Activated CD4-positive, CD25-positive, alpha-beta regulatory T cell (primary cell): ENCODE data around the gene PLEKHA4.
"Not testable (repeated sequence)": the region's sequence is repeated elsewhere in the genome, so short reads cannot be mapped to it uniquely, and the experiment has no call there.

Source experiments
- DNase-seq, 4 experiments: peaks; one replicate each; lab custom pipeline; 2025; lab: John Stamatoyannopoulos, UW

Gene PLEKHA4

DNA sequence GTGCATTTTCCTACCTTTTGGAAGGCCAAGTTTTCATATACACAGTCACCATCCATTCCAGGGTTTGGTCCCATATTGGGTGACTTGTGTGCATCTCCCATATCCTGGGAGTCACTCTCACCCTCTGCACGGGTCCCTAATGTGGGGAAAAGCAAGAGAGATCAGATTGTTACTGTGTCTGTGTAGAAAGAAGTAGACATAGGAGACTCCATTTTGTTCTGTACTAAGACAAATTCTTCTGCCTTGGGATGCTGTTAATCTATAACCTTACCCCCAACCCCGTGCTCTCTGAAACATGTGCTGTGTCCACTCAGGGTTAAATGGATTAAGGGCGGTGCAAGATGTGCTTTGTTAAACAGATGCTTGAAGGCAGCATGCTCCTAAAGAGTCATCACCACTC is 21.1 kb upstream of the PLEKHA4 start:
- not testable (repeated sequence) for DNase-seq

GRCh38 chr19:48887861-48888612 is 19.6 kb upstream of the PLEKHA4 start:
- DNase-seq, result no peak

GRCh38 chr19:48883726-48884125 is 15.3 kb upstream of the PLEKHA4 start:
- no peak for DNase-seq

- DNase-seq, result no peak
Measured at GRCh38 chr19:48881741-48882657, 13.6 kb upstream of the PLEKHA4 start.

DNA sequence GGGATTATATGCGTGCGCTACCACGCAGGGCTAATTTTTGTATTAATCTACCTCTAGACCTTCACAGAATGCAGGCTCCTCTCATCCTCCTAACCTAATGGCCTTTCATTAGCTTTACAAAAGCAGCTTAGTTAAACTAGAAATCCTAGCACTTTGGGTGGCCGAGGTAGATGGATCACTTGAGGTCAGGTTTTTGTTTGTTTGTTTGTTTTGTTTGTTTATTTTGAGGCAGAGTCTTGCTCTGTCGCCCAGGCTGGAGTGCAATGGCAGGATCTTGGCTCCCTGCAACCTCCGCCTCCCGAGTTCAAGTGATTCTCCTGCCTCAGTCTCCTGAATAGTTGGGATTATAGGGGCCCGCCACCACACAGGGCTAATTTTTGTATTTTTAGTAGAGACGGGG is 11.3 kb upstream of the PLEKHA4 start:
- DNase-seq, result not testable (repeated sequence)

GRCh38 chr19:48879025-48879637 is 10.7 kb upstream of the PLEKHA4 start:
- no peak for DNase-seq

DNA sequence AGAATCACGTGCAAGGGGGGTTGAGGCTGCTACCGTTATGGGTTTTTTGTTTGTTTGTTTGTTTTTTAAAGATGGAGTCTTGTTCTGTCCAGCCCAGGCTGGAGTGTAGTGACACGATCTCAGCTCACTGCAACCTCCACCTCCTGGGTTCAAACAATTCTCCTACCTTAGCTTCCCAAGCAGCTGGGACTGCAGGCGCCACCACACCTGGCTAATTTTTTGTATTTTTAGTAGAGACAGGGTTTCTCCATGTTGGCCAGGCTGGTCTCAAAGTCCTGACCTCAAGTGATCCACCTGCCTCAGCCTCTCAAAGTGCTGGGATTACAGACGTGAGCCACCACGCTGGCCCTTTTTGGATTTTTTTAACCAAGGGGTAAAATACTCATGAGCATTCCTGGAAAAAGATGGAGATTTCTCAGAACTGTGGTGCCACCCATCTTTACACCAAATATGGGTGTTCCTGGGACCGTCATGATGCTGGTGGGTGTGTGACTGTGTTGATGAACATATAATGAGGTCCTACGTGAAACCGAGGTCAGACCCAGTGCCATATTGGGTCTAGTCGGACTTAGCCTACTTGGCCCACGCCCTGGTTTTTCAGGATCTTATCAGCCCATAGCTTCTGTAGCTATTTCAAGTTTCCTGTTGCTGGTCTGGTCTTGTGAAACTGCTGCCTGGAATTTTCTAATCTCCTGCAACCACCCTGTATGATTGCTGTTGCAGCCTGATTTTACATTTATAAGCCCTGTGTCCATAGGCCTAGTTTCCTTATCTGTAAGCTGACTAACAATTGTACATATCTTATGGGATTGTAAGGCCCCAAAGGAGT is 10.0 kb upstream of the PLEKHA4 start:
- DNase-seq, result no peak

DNA sequence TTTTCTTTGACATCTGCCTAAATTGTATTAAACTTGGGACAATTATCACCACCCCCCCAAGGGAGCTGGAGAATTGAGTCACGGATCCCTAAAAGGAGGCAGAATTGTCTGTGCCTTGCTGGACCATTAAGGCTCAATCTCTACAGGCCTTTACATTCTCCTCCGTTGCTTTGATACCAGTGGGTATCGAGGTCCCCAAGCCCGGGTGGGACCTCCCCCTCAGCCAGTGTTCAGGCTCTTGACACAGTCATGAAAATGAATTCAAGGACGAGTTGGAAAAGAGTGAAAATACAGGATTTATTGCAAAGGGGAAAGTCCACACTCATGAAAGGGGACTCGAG is 9.4 kb upstream of the PLEKHA4 start:
- no peak for DNase-seq

DNA sequence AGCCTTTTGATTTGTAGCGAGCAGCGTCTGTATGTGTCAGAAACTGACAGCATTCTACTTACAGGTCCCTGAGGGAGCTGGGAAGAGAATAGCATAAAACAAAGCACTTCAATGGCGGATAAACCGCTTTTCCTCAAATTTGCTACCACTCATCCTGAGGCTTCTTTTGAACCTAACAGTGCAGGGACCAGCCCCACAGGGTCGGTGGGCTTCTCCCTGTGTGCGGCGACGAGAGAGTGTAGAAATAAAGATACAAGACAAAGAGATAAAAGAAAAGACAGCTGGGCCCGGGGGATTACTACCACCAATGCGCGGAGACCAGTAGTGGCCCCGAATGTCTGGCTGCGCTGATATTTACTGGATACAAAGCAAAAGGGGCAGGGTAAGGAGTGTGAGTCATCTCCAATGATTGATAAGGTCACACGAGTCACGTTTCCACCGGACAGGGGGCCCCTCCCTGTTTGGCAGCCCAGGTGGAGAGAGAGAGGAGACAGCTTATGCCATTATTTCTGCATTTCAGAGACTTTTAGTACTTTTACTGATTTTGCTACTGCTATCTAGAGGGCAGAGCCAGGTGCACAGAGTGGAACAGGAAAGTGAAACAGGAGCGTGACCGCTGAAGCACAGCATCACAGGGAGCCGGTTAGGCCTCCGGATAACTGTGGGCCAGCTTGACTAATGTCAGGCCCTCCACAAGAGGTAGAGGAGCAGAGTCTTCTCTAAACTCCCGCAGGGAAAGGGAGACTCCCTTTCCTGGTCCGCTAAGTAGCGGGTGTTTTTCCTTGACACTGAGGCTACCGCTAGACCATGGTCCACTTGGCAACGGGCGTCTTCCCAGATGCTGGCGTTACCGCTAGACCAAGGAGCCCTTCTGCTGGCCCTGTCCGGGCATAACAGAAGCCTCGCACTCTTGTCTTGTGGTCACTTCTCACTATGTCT is 7.9 kb upstream of the PLEKHA4 start:
- peak in 2 of 4 experiments; percentile 30 to 31 for DNase-seq

GRCh38 chr19:48874303-48875135 is 6.1 kb upstream of the PLEKHA4 start:
- DNase-seq, result no peak

GRCh38 chr19:48873476-48874302 is 5.3 kb upstream of the PLEKHA4 start:
- no peak for DNase-seq

DNA sequence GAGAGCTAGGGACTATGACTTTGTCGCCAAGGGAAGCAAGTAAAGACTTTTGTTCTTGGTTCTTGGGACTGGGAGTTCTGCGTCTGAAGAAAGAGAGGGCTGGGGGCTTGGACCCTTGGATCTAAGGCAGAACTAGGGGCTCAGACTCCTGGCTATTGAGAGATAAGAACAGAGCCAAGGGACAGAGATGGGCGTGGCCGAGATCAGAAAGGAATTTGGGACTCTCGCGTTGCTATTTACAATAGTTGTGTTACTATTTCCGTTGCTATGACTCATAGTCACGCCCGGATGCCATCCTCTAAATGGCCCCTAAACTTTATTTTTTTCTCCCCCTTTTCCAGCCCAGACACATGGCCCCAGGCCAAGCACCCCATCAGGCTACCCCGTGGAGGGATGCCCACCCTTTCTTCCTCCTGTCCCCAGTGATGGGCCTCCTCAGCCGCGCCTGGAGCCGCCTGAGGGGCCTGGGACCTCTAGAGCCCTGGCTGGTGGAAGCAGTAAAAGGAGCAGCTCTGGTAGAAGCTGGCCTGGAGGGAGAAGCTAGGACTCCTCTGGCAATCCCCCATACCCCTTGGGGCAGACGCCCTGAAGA is 4.6 kb upstream of the PLEKHA4 start:
- peak; percentile 37 to 56 (median 46) for DNase-seq

- DNase-seq, result peak; percentile 85 to 99 (median 94)
Measured at GRCh38 chr19:48872182-48872883, 3.9 kb upstream of the PLEKHA4 start, which contains the start of gene PPP1R15A. Gene PPP1R15A (plus strand): TSS chr19:48872421. CDS start chr19:48873234, 813 bp downstream.

DNA sequence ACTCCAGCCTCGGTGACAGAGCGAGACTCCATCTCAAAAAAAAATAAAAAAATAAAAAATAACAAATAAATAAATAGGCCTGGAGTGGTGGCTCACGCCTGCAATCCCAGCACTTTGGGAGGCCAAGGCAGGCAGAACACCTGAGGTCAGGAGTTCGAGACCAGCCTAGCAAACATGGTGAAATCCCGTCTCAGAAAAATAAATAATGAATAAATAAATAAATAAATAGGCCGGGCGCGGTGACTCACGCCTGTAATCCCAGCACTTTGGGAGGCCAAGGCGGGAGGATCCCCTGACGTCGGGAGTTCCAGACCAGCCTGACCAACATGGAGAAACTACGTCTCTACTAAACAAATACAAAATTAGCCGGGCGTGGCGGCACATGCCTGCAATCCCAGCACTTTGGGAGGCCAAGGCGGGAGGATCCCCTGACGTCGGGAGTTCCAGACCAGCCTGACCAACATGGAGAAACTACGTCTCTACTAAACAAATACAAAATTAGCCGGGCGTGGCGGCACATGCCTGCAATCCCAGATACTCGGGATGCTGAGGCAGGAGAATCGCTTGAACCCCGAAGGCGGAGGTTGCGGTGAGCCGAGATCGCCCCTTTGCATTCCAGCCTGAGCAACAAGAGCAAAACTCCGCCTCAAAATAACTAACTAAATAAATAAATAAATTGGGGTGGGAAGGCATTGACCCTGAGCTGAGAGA is 3.2 kb upstream of the PLEKHA4 start:
- DNase-seq, result not testable (repeated sequence)

GRCh38 chr19:48870048-48870447 is 1.6 kb upstream of the PLEKHA4 start:
- DNase-seq, result no peak

GRCh38 chr19:48867746-48868113 is 687 bp downstream of the PLEKHA4 start:
- no peak for DNase-seq

- DNase-seq, result no peak
Measured at GRCh38 chr19:48867123-48867745, 1.2 kb downstream of the PLEKHA4 start.
